Glomerular visceral epithelial cell (primary cell): Measurements from ENCODE around the gene NRK.
"Not testable (repeated sequence)": the region's sequence is repeated elsewhere in the genome, so short reads cannot be mapped to it uniquely, and the experiment has no call there.

Experiments
- DNase-seq: peaks from one replicate; pipeline ENCODE4 v3.0.0-alpha.2; 2016; ENCODE audit errors: extremely low spot score

Gene NRK

GRCh38 chrX:105822138-105823091 is at the start of gene NRK:
Gene NRK, plus strand, starts transcription at chrX:105822539. Its CDS starts 307 bp downstream, at chrX:105822846.
- peak; percentile 82 for DNase-seq

- no peak for DNase-seq
Measured at GRCh38 chrX:105773801-105774200, 48.5 kb upstream of the NRK start.

GRCh38 chrX:105775679-105776078 is 46.7 kb upstream of the NRK start:
- no peak for DNase-seq

- no peak for DNase-seq
Measured at GRCh38 chrX:105781804-105782203, 40.5 kb upstream of the NRK start.

GRCh38 chrX:105796877-105797276 is 25.5 kb upstream of the NRK start:
- not testable (repeated sequence) for DNase-seq

- DNase-seq: no peak
Measured at GRCh38 chrX:105803891-105804290, 18.4 kb upstream of the NRK start.

- not testable (repeated sequence) for DNase-seq
Measured at GRCh38 chrX:105805655-105806054, 16.7 kb upstream of the NRK start.

GRCh38 chrX:105816517-105816916 is 5.8 kb upstream of the NRK start:
- DNase-seq: no peak

GRCh38 chrX:105820247-105820646 is 2.1 kb upstream of the NRK start:
- peak; percentile 20 for DNase-seq

- DNase-seq: peak; percentile 80
Measured at GRCh38 chrX:105821471-105822121, 743 bp upstream of the NRK start.

GRCh38 chrX:105823092-105823455 is 735 bp downstream of the NRK start:
- DNase-seq: peak; percentile 36

GRCh38 chrX:105829011-105829410 is 6.7 kb downstream of the NRK start:
- peak; percentile 40 for DNase-seq

- peak; percentile 91 for DNase-seq
Measured at GRCh38 chrX:105837232-105837631, 14.9 kb downstream of the NRK start.

GRCh38 chrX:105845631-105846030 is 23.3 kb downstream of the NRK start:
- DNase-seq: no peak

GRCh38 chrX:105850100-105850499 is 27.8 kb downstream of the NRK start:
- not testable (repeated sequence) for DNase-seq

- DNase-seq: no peak
Measured at GRCh38 chrX:105865709-105866108, 43.4 kb downstream of the NRK start.

GRCh38 chrX:105869701-105870100 is 47.4 kb downstream of the NRK start:
- no peak for DNase-seq

- no peak for DNase-seq
Measured at GRCh38 chrX:105870445-105870844, 48.1 kb downstream of the NRK start.

- no peak for DNase-seq
Measured at GRCh38 chrX:105872941-105873340, 50.6 kb downstream of the NRK start.

GRCh38 chrX:105874790-105875189 is 52.5 kb downstream of the NRK start:
- no peak for DNase-seq

- DNase-seq: no peak
Measured at GRCh38 chrX:105876658-105877057, 54.3 kb downstream of the NRK start.

- no peak for DNase-seq
Measured at GRCh38 chrX:105880491-105880890, 58.2 kb downstream of the NRK start.
